GM10847 (cell line): ENCODE results near the gene CEP70.

ENCODE experiments used
- POLR2A ChIP-seq: IDR thresholded peaks from 2 replicates; pipeline ENCODE4 v1.6.1; 2011; ENCODE audit not compliant: insufficient read length; ENCODE audit errors: extremely low read depth

Gene CEP70

DNA sequence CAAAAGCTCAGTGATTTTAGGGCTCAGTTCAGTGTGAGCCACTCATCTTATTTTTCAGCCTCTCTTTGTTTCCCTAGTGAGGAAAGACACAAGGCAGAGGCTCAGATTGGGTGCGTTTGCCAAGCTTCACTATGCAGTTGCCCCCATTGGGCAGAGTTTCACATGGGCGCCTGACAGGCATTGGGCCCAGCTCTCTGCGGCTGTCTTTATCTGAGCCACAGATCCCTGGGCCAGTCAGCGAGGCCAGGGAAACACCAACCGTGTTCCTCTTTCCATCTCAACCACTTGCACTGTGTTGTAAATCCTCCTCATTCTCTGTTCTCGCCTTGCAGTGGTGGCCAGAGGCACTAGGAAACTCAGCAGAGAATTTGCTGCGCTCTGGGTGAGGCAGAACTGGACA is 148.8 kb downstream of the CEP70 start:
- no peak for TF ChIP-seq POLR2A
